ENCODE results near the gene PLA2G2E. TPM values are rescaled to one million over a fixed set of nuclear protein-coding genes. Genes with fewer than 3 reads are reported as not detected.

The PLA2G2E gene
- total and polyA plus RNA-seq, 10 donors: not detected

DNA sequence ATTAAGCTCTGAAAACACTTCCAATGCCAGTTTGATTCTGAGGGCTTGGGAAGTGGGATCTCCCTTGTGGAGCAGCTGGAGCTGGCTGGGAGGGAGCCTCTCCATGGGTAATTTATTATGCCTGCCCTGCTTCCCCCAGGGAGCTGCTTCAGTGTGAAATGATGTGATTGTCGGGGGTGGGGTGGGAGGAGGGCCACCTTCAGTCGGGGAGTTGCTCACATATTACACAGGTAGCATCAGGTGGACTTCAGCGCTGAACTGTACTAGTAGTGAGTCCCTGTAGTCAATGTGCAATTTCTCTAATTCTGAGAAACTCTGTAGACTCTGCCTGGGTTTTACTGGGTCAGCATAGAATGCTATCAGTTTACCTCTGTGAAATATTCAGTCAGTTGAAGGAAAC lies 12.8 kb downstream of the PLA2G2E start:
- intact Hi-C loops (cut with DNase I; ENCODE audit: low total_unique reads): loop anchor here (10.0 kb wide), 1 partner anchor 584 kb away; no protein-coding TSS in a partner anchor
- TF ChIP-seq, protein P1, sequence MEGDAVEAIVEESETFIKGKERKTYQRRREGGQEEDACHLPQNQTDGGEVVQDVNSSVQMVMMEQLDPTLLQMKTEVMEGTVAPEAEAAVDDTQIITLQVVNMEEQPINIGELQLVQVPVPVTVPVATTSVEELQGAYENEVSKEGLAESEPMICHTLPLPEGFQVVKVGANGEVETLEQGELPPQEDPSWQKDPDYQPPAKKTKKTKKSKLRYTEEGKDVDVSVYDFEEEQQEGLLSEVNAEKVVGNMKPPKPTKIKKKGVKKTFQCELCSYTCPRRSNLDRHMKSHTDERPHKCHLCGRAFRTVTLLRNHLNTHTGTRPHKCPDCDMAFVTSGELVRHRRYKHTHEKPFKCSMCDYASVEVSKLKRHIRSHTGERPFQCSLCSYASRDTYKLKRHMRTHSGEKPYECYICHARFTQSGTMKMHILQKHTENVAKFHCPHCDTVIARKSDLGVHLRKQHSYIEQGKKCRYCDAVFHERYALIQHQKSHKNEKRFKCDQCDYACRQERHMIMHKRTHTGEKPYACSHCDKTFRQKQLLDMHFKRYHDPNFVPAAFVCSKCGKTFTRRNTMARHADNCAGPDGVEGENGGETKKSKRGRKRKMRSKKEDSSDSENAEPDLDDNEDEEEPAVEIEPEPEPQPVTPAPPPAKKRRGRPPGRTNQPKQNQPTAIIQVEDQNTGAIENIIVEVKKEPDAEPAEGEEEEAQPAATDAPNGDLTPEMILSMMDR (IDR thresholded peaks at IDR 0.05 in 8 of 11, conservative IDR thresholded peaks at IDR 0.05 in 3 of 11): no peak
- TF ChIP-seq POLR2AphosphoS5 (IDR thresholded peaks at IDR 0.05): no peak
- no peak for TF ChIP-seq POLR2A (IDR thresholded peaks at IDR 0.05)
- H3K4me3 ChIP-seq: no peak overlapping the region
- no peaks in the 10 kb centered on the region for H3K4me1 ChIP-seq
- WGBS, 5 donors: 83 to 100% (median 95%) methylated on average over 3 of the region's 3 CpGs
- peaks cover 0 to 99% (median 80%) of the 10 kb centered on the region in 6 donors for H3K36me3 ChIP-seq
- H3K27me3 ChIP-seq (replicated peaks in 1 of 7): no peaks in the 10 kb centered on the region
- no peak overlapping the region for H3K27ac ChIP-seq
- DNase-seq: no peak
- H3K9me3 ChIP-seq: no peaks in the 10 kb centered on the region

DNA sequence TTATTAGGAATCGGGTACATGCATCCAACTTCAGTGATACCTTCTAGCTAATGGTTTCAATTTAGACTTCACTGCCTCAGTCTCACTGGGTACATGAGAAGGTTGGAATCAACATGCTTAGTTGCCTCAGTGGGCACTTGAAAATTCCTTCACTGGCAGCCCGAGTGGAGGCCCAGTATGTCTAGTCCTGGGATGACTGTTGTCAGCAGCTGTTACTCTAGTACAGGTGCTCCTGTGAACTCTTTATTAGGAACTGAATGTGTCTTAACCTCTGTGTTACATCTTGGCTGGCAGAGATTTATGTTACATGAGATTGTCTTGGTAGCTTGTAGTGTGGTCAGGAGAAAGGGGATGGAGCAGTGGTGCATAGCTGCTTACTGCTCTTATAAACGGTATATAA lies 13.4 kb downstream of the PLA2G2E start:
- 87 to 96% (median 92%) methylated on average over 3 of the region's 3 CpGs for WGBS, 5 donors
- intact Hi-C loops (cut with DNase I; ENCODE audit: low total_unique reads): loop anchor here (10.0 kb wide), 1 partner anchor 585 kb away; no protein-coding TSS in a partner anchor
- no peak for TF ChIP-seq POLR2AphosphoS5 (IDR thresholded peaks at IDR 0.05)
- TF ChIP-seq, protein P1 (IDR thresholded peaks at IDR 0.05 in 8 of 11, conservative IDR thresholded peaks at IDR 0.05 in 3 of 11): no peak
- no peak for TF ChIP-seq POLR2A (IDR thresholded peaks at IDR 0.05)
- Histone ChIP-seq H3K36me3 (peaks cover 0 to 100% (median 85%) of the 10 kb centered on the region in 6 donors), H3K27ac (no peak overlapping the region), H3K27me3 (replicated peaks in 1 of 7) (no peaks in the 10 kb centered on the region), H3K4me1 (no peaks in the 10 kb centered on the region), H3K9me3 (no peaks in the 10 kb centered on the region), H3K4me3 (no peak overlapping the region)
- DNase-seq: no peak

DNA sequence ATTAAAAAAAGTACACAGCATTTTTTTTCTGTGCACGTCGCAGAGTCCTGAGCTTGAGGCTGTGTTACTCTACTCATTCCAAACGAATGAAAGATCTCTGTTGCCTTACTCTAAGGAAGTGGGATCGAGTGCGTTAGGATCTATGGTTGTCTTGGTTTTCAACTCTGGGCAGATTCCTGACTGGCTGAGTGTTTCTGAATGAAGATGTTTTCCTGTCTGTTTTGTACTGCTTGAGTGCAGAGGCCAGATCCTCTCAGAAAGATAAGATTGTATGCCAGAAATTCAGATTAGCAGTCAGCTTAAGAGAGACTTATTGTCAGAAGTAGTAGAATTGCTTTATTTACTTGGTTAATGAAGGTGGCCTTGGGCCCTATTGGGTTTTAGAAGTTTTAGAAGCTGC lies 14.0 kb downstream of the PLA2G2E start:
- TF ChIP-seq, protein P1 (IDR thresholded peaks at IDR 0.05 in 8 of 11, conservative IDR thresholded peaks at IDR 0.05 in 3 of 11): no peak
- no peak for TF ChIP-seq POLR2AphosphoS5 (IDR thresholded peaks at IDR 0.05)
- no peak for TF ChIP-seq POLR2A (IDR thresholded peaks at IDR 0.05)
- Histone ChIP-seq H3K9me3 (no peaks in the 10 kb centered on the region), H3K27me3 (replicated peaks in 1 of 7) (no peaks in the 10 kb centered on the region), H3K4me1 (no peaks in the 10 kb centered on the region), H3K27ac (no peak overlapping the region), H3K4me3 (no peak overlapping the region), H3K36me3 (peaks cover 0 to 100% (median 90%) of the 10 kb centered on the region in 6 donors)
- intact Hi-C loops (cut with DNase I; ENCODE audit: low total_unique reads): no loop called here
- WGBS, 5 donors: 92 to 96% (median 95%) methylated on average over 5 of the region's 5 CpGs
- no peak for DNase-seq

DNA sequence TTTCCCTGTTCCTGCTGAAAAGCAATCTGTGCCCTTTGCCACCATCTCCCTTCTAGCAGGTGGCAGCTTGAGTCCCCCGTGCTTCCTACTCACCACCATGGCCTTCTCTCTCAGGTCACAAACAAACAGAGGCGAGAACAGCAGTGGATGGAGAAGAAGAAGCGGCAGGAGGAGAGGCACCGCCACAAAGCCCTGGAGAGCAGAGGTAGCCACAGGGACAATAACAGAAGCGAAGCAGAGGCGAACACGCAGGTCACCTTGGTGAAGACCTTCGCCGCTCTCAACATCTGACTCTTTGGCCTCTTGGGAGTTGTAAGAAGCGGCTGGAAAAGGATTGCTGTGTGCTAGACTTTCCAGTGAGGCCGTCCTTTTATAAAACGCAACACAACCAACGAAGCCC lies 16.0 kb downstream of the PLA2G2E start:
- Histone ChIP-seq H3K9me3 (no peaks in the 10 kb centered on the region), H3K36me3 (peaks cover 0 to 100% (median 82%) of the 10 kb centered on the region in 6 donors), H3K4me3 (no peak overlapping the region), H3K27ac (no peak overlapping the region), H3K27me3 (replicated peaks in 1 of 7) (no peaks in the 10 kb centered on the region), H3K4me1 (no peaks in the 10 kb centered on the region)
- 93 to 97% (median 96%) methylated on average over 13 of the region's 13 CpGs for WGBS, 5 donors
- intact Hi-C loops (cut with DNase I; ENCODE audit: low total_unique reads): no loop called here
- DNase-seq: no peak
- TF ChIP-seq POLR2AphosphoS5 (IDR thresholded peaks at IDR 0.05): no peak
- TF ChIP-seq, protein P1 (IDR thresholded peaks at IDR 0.05 in 8 of 11, conservative IDR thresholded peaks at IDR 0.05 in 3 of 11): no peak
- TF ChIP-seq POLR2A (IDR thresholded peaks at IDR 0.05): no peak

Measured in spleen (tissue), 11 donors.